Measurements from ENCODE around the gene OSBPL3.

OSBPL3 gene

GRCh38 chr7:24786941-24787340, 193.0 kb downstream of the OSBPL3 start:
- DNase-seq (ENCODE audit: low spot score): no peak
- TF ChIP-seq CTCF (IDR thresholded peaks at IDR 0.05; ENCODE audit: extremely low read depth, missing control alignments): no peak

GRCh38 chr7:24786306-24786705, 193.7 kb downstream of the OSBPL3 start:
- TF ChIP-seq CTCF (IDR thresholded peaks at IDR 0.05; ENCODE audit: extremely low read depth, missing control alignments): no peak
- DNase-seq (ENCODE audit: low spot score): no peak

- no peak for DNase-seq (ENCODE audit: low spot score)
These were observed 195.7 kb downstream of the OSBPL3 start for GRCh38 chr7:24784277-24784676.

GRCh38 chr7:24783698-24784097, 196.3 kb downstream of the OSBPL3 start:
- no peak for DNase-seq (ENCODE audit: low spot score)
- no peak for TF ChIP-seq CTCF (IDR thresholded peaks at IDR 0.05; ENCODE audit: extremely low read depth, missing control alignments)

More at GRCh38 chr7:24784277-24784676, 195.7 kb downstream of the OSBPL3 start:
- no peak for TF ChIP-seq CTCF (IDR thresholded peaks at IDR 0.05; ENCODE audit: extremely low read depth, missing control alignments)

- no peak for DNase-seq (ENCODE audit: low spot score)
- no peak for TF ChIP-seq CTCF (IDR thresholded peaks at IDR 0.05; ENCODE audit: extremely low read depth, missing control alignments)
These were observed 198.9 kb downstream of the OSBPL3 start for GRCh38 chr7:24781106-24781505.

GRCh38 chr7:24779283-24779655, 200.7 kb downstream of the OSBPL3 start:
- no peak for DNase-seq (ENCODE audit: low spot score)
- no peak for TF ChIP-seq CTCF (IDR thresholded peaks at IDR 0.05; ENCODE audit: extremely low read depth, missing control alignments)

- TF ChIP-seq CTCF (IDR thresholded peaks at IDR 0.05; ENCODE audit: extremely low read depth, missing control alignments): no peak
These were observed 201.3 kb downstream of the OSBPL3 start for GRCh38 chr7:24778543-24779282.

More at GRCh38 chr7:24778543-24779282, 201.3 kb downstream of the OSBPL3 start:
- peak; percentile 36 for DNase-seq (ENCODE audit: low spot score)
